ENCODE data around the gene HOXB3.

The HOXB3 gene

GRCh38 chr17:48618256-48618896 is 28.3 kb upstream of the HOXB3 start (continued):
- no peak for TF ChIP-seq ZNF513 (tag by site-specific recombination; IDR thresholded peaks at IDR 0.05)
- TF ChIP-seq ZNF169 (tag by site-specific recombination; IDR thresholded peaks at IDR 0.05): no peak
- no peak for TF ChIP-seq ZNF501 (tag by site-specific recombination; IDR thresholded peaks at IDR 0.05)
- peak; percentile 87 for TF ChIP-seq ZSCAN30 (tag by site-specific recombination; IDR thresholded peaks at IDR 0.05)
- TF ChIP-seq ZNF280D (tag by site-specific recombination; IDR thresholded peaks at IDR 0.05): no peak
- TF ChIP-seq HOXA7 (CRISPR knock-in tag; IDR thresholded peaks at IDR 0.05; ENCODE audit: borderline replicate concordance): no peak
- peak; percentile 38; the same call in 1 of the 2 replicates for TF ChIP-seq ZBTB8A (tag by site-specific recombination; IDR thresholded peaks at IDR 0.05)
- no peak for TF ChIP-seq ZNF558 (tag by site-specific recombination; IDR thresholded peaks at IDR 0.05)
- TF ChIP-seq ZBTB17 (tag by site-specific recombination; IDR thresholded peaks at IDR 0.05): peak; percentile 51
- TF ChIP-seq CTCF (tag by site-specific recombination; IDR thresholded peaks at IDR 0.05): peak; percentile 96
- no peak for TF ChIP-seq ZBTB10 (tag by site-specific recombination; IDR thresholded peaks at IDR 0.05)
- 0 out of 2 replicates have a peak, but pooled peaks have one; percentile 22 for TF ChIP-seq ZNF394 (tag by site-specific recombination; IDR thresholded peaks at IDR 0.05; ENCODE audit: borderline replicate concordance)
- no peak for TF ChIP-seq ZNF549 (tag by site-specific recombination; IDR thresholded peaks at IDR 0.05)
- TF ChIP-seq ZNF174 (tag by site-specific recombination; IDR thresholded peaks at IDR 0.05): no peak
- no peak for TF ChIP-seq KLF1 (tag by site-specific recombination; IDR thresholded peaks at IDR 0.05)
- no peak for TF ChIP-seq ZNF610 (tag by site-specific recombination; IDR thresholded peaks at IDR 0.05; ENCODE audit: borderline replicate concordance)
- no peak for TF ChIP-seq TCF7L2 (IDR thresholded peaks at IDR 0.05; ENCODE audit: borderline replicate concordance, low read depth, low read length)
- TF ChIP-seq SALL2 (tag by site-specific recombination; IDR thresholded peaks at IDR 0.05; ENCODE audit: borderline replicate concordance): no peak
- TF ChIP-seq BCL11A (tag by site-specific recombination; IDR thresholded peaks at IDR 0.05; ENCODE audit: low read depth): no peak
- peak; percentile 89 for TF ChIP-seq IKZF3 (tag by site-specific recombination; IDR thresholded peaks at IDR 0.05)
- no peak for TF ChIP-seq ZSCAN23 (tag by site-specific recombination; IDR thresholded peaks at IDR 0.05)
- no peak for TF ChIP-seq ZNF837 (tag by site-specific recombination; IDR thresholded peaks at IDR 0.05)
- TF ChIP-seq ZNF391 (tag by site-specific recombination; IDR thresholded peaks at IDR 0.05; ENCODE audit: borderline replicate concordance, low read depth): no peak
- no peak for TF ChIP-seq ZNF580 (tag by site-specific recombination; IDR thresholded peaks at IDR 0.05)
- no peak for TF ChIP-seq ZNF416 (tag by site-specific recombination; IDR thresholded peaks at IDR 0.05)
- TF ChIP-seq KLF9 (tag by site-specific recombination; IDR thresholded peaks at IDR 0.05; ENCODE audit: low read depth): no peak
- no peak for TF ChIP-seq ZFP41 (tag by site-specific recombination; IDR thresholded peaks at IDR 0.05; ENCODE audit: borderline replicate concordance)
- no peak for TF ChIP-seq ZNF747 (tag by site-specific recombination; IDR thresholded peaks at IDR 0.05)

Data from HEK293 (cell line).